ENCODE data around the gene MYO1G.

The MYO1G gene

DNA sequence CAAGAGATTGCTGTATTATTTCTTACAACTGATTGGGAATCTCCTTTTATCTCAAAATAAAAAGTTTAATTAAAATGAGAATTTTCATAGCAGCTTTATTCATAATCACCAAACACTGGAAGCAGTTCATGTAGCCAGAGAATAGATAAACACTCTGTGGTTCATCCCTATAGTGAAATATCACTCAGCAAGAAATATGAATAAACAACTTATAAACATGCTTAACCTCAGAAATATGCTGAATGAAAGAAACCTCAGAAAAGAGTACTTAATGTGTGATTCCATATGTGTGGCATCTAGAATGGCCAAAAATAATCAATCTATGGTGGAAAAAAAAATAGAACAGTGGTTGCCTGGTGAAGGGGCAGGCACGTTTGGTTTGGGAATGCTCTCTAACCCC is 33.3 kb downstream of the MYO1G start:
- H2BK120ac ChIP-seq (ENCODE audit: insufficient read depth, low read length, poor library complexity) = no peak overlapping the region
- no peak overlapping the region for H3K27ac ChIP-seq (ENCODE audit: low read depth, low read length)
- no peak overlapping the region for H2AK5ac ChIP-seq (ENCODE audit: low read length)
- no peak overlapping the region for H3K14ac ChIP-seq (ENCODE audit: low read length)
- no peak for DNase-seq
- H2BK5ac ChIP-seq (ENCODE audit: low read depth, low read length, poor library complexity) = no peak overlapping the region
- H3K79me1 ChIP-seq (ENCODE audit: low read length) = no peaks in the 10 kb centered on the region
- no peak overlapping the region for H3K4me3 ChIP-seq (ENCODE audit: low read depth, low read length)
- H3K4me2 ChIP-seq (ENCODE audit: low read length) = no peak overlapping the region
- H3K9ac ChIP-seq (ENCODE audit: low read length) = no peak overlapping the region
- H2BK12ac ChIP-seq (ENCODE audit: low read length) = no peak overlapping the region
- no peak overlapping the region for H4K91ac ChIP-seq (ENCODE audit: low read depth, low read length)
- H2AFZ ChIP-seq (ENCODE audit: insufficient read depth, low read length, poor library complexity) = no peak overlapping the region
- H3K36me3 ChIP-seq (ENCODE audit: control insufficient read depth in 1 of 2, insufficient read depth in 2 of 2, low read length in 2 of 2) = no peaks in the 10 kb centered on the region
- H3K79me2 ChIP-seq (ENCODE audit: control insufficient read depth, insufficient read depth, low read length, poor library complexity) = no peaks in the 10 kb centered on the region
- no peak overlapping the region for H3K4ac ChIP-seq (ENCODE audit: low read depth, low read length)
- H3K18ac ChIP-seq (ENCODE audit: low read length) = no peak overlapping the region
- H3K27me3 ChIP-seq (ENCODE audit: insufficient read depth, low read length) = no peaks in the 10 kb centered on the region
- H3K9me3 ChIP-seq (ENCODE audit: insufficient read depth, low read depth, low read length) = no peaks in the 10 kb centered on the region
- no peak overlapping the region for H4K12ac ChIP-seq (ENCODE audit: low read depth, low read length)
- H3K4me1 ChIP-seq (ENCODE audit: control insufficient read depth in 1 of 2, insufficient read depth in 2 of 2, low read length in 2 of 2) = no peaks in the 10 kb centered on the region
- H4K8ac ChIP-seq (ENCODE audit: low read depth, low read length) = no peak overlapping the region
- no CpG with 5 or more reads among the region's 1 CpG for whole genome bisulfite sequencing (ENCODE audit: extremely low coverage, insufficient coverage, insufficient read length)
- no peak overlapping the region for H3K23ac ChIP-seq (ENCODE audit: low read length)

DNA sequence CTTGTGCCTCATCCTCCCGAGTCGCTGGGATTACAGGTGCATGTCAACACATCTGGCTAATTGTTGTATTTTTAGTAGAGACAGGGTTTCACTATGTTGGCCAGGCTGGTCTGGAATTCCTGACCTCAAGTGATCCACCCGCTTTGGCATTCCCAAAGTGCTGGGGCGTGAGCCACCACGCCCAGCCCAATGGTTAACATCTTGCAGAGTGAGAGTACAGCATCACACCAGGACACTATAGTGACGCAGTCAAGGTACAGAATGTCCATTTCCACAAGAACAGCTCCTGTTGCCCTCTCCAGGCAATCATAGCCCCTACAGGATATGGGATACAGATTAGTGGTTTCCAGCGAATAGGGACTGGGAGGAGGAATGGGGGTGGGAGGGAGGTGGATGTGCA is 34.0 kb downstream of the MYO1G start:
- Histone ChIP-seq H3K79me2 (ENCODE audit: control insufficient read depth, insufficient read depth, low read length, poor library complexity) (no peaks in the 10 kb centered on the region), H3K23ac (ENCODE audit: low read length) (no peak overlapping the region), H3K27me3 (ENCODE audit: insufficient read depth, low read length) (no peaks in the 10 kb centered on the region), H3K4me1 (ENCODE audit: control insufficient read depth in 1 of 2, insufficient read depth in 2 of 2, low read length in 2 of 2) (no peaks in the 10 kb centered on the region), H3K79me1 (ENCODE audit: low read length) (no peaks in the 10 kb centered on the region), H3K4ac (ENCODE audit: low read depth, low read length) (no peak overlapping the region), H4K8ac (ENCODE audit: low read depth, low read length) (no peak overlapping the region), H2BK12ac (ENCODE audit: low read length) (no peak overlapping the region), H3K9me3 (ENCODE audit: insufficient read depth, low read depth, low read length) (no peaks in the 10 kb centered on the region), H4K91ac (ENCODE audit: low read depth, low read length) (no peak overlapping the region), H3K4me2 (ENCODE audit: low read length) (no peak overlapping the region), H3K14ac (ENCODE audit: low read length) (no peak overlapping the region), H3K4me3 (ENCODE audit: low read depth, low read length) (no peak overlapping the region), H3K27ac (ENCODE audit: low read depth, low read length) (no peak overlapping the region), H3K9ac (ENCODE audit: low read length) (no peak overlapping the region), H2BK5ac (ENCODE audit: low read depth, low read length, poor library complexity) (no peak overlapping the region), H3K18ac (ENCODE audit: low read length) (no peak overlapping the region), H2AK5ac (ENCODE audit: low read length) (no peak overlapping the region), H2AFZ (ENCODE audit: insufficient read depth, low read length, poor library complexity) (no peak overlapping the region), H2BK120ac (ENCODE audit: insufficient read depth, low read length, poor library complexity) (no peak overlapping the region), H4K12ac (ENCODE audit: low read depth, low read length) (no peak overlapping the region), H3K36me3 (ENCODE audit: control insufficient read depth in 1 of 2, insufficient read depth in 2 of 2, low read length in 2 of 2) (no peaks in the 10 kb centered on the region)
- no peak for DNase-seq
- WGBS (ENCODE audit: extremely low coverage, insufficient coverage, insufficient read length) = no CpG with 5 or more reads among the region's 7 CpGs

DNA sequence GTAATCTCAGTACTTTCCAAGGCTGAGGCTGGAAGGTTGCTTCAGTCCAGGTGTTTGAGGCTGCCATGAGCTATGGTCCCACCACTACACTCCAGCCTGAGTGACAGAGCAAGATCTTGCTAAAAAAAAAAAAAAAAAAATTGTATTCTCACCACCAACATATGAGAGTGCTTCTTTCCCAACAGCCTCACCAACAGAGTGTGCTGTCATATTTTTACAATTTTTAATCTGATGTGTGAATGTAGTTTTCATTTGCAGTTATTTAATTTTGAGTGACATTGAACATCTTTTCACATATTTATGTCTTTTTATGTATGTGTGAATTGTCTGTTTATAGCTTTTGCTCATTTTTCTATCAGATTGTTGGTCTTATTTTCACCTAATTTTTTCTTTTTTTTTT is 35.2 kb downstream of the MYO1G start:
- no peak overlapping the region for H3K4ac ChIP-seq (ENCODE audit: low read depth, low read length)
- H3K9me3 ChIP-seq (ENCODE audit: insufficient read depth, low read depth, low read length) = no peaks in the 10 kb centered on the region

DNA sequence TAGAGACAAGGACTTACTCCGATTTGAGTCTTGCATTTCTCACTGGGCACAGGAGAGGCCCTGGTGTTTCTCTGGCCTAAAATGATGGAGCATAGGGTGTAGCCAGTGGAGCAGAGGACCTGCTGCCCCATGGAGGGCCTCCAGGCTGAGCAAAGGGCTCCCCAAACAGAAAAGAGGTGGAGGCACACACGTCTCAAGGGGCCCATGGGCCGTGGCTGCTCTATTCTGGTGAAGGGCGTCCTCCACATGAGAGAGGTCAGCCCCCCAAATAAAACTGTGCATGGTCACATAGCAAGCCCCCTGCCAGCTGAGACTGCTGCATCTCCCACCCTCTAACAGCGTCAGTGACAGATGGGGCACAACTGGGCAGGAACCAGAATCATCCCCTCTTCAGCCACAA is 41.4 kb downstream of the MYO1G start:
- H3K4me2 ChIP-seq (ENCODE audit: low read length) = no peak overlapping the region
- no peak overlapping the region for H3K27ac ChIP-seq (ENCODE audit: low read depth, low read length)
- H3K18ac ChIP-seq (ENCODE audit: low read length) = no peak overlapping the region
- H3K9me3 ChIP-seq (ENCODE audit: insufficient read depth, low read depth, low read length) = no peaks in the 10 kb centered on the region
- H3K23ac ChIP-seq (ENCODE audit: low read length) = no peak overlapping the region
- peaks cover 4% of the 10 kb centered on the region for H3K27me3 ChIP-seq (ENCODE audit: insufficient read depth, low read length)
- H3K36me3 ChIP-seq (ENCODE audit: control insufficient read depth in 1 of 2, insufficient read depth in 2 of 2, low read length in 2 of 2) = no peaks in the 10 kb centered on the region
- no peak overlapping the region for H3K4ac ChIP-seq (ENCODE audit: low read depth, low read length)
- H3K9ac ChIP-seq (ENCODE audit: low read length) = no peak overlapping the region
- no peak overlapping the region for H4K91ac ChIP-seq (ENCODE audit: low read depth, low read length)
- H3K79me1 ChIP-seq (ENCODE audit: low read length) = no peaks in the 10 kb centered on the region
- no peak overlapping the region for H4K12ac ChIP-seq (ENCODE audit: low read depth, low read length)
- no peak overlapping the region for H4K8ac ChIP-seq (ENCODE audit: low read depth, low read length)
- H2BK12ac ChIP-seq (ENCODE audit: low read length) = no peak overlapping the region
- H3K4me1 ChIP-seq (ENCODE audit: control insufficient read depth in 1 of 2, insufficient read depth in 2 of 2, low read length in 2 of 2) = no peaks in the 10 kb centered on the region
- no peak overlapping the region for H2BK5ac ChIP-seq (ENCODE audit: low read depth, low read length, poor library complexity)
- H2AK5ac ChIP-seq (ENCODE audit: low read length) = no peak overlapping the region
- H3K14ac ChIP-seq (ENCODE audit: low read length) = no peak overlapping the region
- no peak for DNase-seq
- no peaks in the 10 kb centered on the region for H3K79me2 ChIP-seq (ENCODE audit: control insufficient read depth, insufficient read depth, low read length, poor library complexity)
- no CpG with 5 or more reads among the region's 5 CpGs for WGBS (ENCODE audit: extremely low coverage, insufficient coverage, insufficient read length)
- no peak overlapping the region for H2AFZ ChIP-seq (ENCODE audit: insufficient read depth, low read length, poor library complexity)
- no peak overlapping the region for H2BK120ac ChIP-seq (ENCODE audit: insufficient read depth, low read length, poor library complexity)
- H3K4me3 ChIP-seq (ENCODE audit: low read depth, low read length) = no peak overlapping the region

More for the DNA sequence above, 35.2 kb downstream of the MYO1G start:
- H2AK5ac ChIP-seq (ENCODE audit: low read length) = no peak overlapping the region
- no peaks in the 10 kb centered on the region for H3K36me3 ChIP-seq (ENCODE audit: control insufficient read depth in 1 of 2, insufficient read depth in 2 of 2, low read length in 2 of 2)
- H4K8ac ChIP-seq (ENCODE audit: low read depth, low read length) = no peak overlapping the region
- no peak overlapping the region for H2BK120ac ChIP-seq (ENCODE audit: insufficient read depth, low read length, poor library complexity)
- no peaks in the 10 kb centered on the region for H3K79me1 ChIP-seq (ENCODE audit: low read length)
- no peaks in the 10 kb centered on the region for H3K4me1 ChIP-seq (ENCODE audit: control insufficient read depth in 1 of 2, insufficient read depth in 2 of 2, low read length in 2 of 2)
- H3K27me3 ChIP-seq (ENCODE audit: insufficient read depth, low read length) = no peaks in the 10 kb centered on the region
- H2BK5ac ChIP-seq (ENCODE audit: low read depth, low read length, poor library complexity) = no peak overlapping the region
- H2BK12ac ChIP-seq (ENCODE audit: low read length) = no peak overlapping the region
- no peak overlapping the region for H2AFZ ChIP-seq (ENCODE audit: insufficient read depth, low read length, poor library complexity)
- H3K27ac ChIP-seq (ENCODE audit: low read depth, low read length) = no peak overlapping the region
- H4K91ac ChIP-seq (ENCODE audit: low read depth, low read length) = no peak overlapping the region
- no peak overlapping the region for H3K9ac ChIP-seq (ENCODE audit: low read length)
- no peak overlapping the region for H4K12ac ChIP-seq (ENCODE audit: low read depth, low read length)
- H3K4me3 ChIP-seq (ENCODE audit: low read depth, low read length) = no peak overlapping the region
- H3K4me2 ChIP-seq (ENCODE audit: low read length) = no peak overlapping the region
- H3K23ac ChIP-seq (ENCODE audit: low read length) = no peak overlapping the region
- no peak overlapping the region for H3K14ac ChIP-seq (ENCODE audit: low read length)
- H3K79me2 ChIP-seq (ENCODE audit: control insufficient read depth, insufficient read depth, low read length, poor library complexity) = no peaks in the 10 kb centered on the region
- DNase-seq = no peak
- no peak overlapping the region for H3K18ac ChIP-seq (ENCODE audit: low read length)
